Muscle layer of colon (tissue), 2 donors: Measurements from ENCODE around the gene PAXIP1.

Source experiments
- H3K27ac ChIP-seq: one replicate; pipeline ENCODE4 v1.7.0; 2013; ENCODE audit warnings: low read depth, mild to moderate bottlenecking, low read length, moderate library complexity
- H3K27me3 ChIP-seq, 2 donors: one replicate each; pipeline ENCODE4 v1.7.0; 2013; ENCODE audit warnings: low read length in 2 of 2, mild to moderate bottlenecking in 2 of 2; ENCODE audit not compliant: insufficient read depth in 2 of 2, control insufficient read depth in 1 of 2
- H3K36me3 ChIP-seq: one replicate; pipeline ENCODE4 v1.7.0; 2013; ENCODE audit warnings: mild to moderate bottlenecking, low read length; ENCODE audit not compliant: insufficient read depth
- H3K4me1 ChIP-seq: one replicate; pipeline ENCODE4 v1.7.0; 2013; ENCODE audit warnings: mild to moderate bottlenecking, low read length; ENCODE audit not compliant: insufficient read depth
- H3K4me3 ChIP-seq, 2 donors: one replicate each; pipeline ENCODE4 v1.7.0; 2013; ENCODE audit warnings: low read length in 2 of 2, low read depth in 1 of 2, mild to moderate bottlenecking in 1 of 2, moderate library complexity in 1 of 2
- H3K9ac ChIP-seq: one replicate; pipeline ENCODE4 v1.7.0; 2013; ENCODE audit warnings: low read length
- H3K9me3 ChIP-seq: one replicate; pipeline ENCODE4 v1.7.0; 2013; ENCODE audit warnings: mild to moderate bottlenecking, low read length
- donor health status: abdominal sarcoma.
- donor health status: Adenocarcinoma of cecum.

The PAXIP1 gene

GRCh38 chr7:155009570-155010157 is 6.7 kb upstream of the PAXIP1 start:
- H3K4me3 ChIP-seq, result no peak overlapping the region

GRCh38 chr7:155007947-155008346 is 5.0 kb upstream of the PAXIP1 start:
- no peaks in the 10 kb centered on the region for H3K36me3 ChIP-seq
- H3K9ac ChIP-seq, result no peak overlapping the region
- no peaks in the 10 kb centered on the region for H3K9me3 ChIP-seq
- no peak overlapping the region for H3K27ac ChIP-seq
- H3K4me3 ChIP-seq, result no peak overlapping the region
- no peaks in the 10 kb centered on the region for H3K27me3 ChIP-seq
- H3K4me1 ChIP-seq, result peaks cover 7% of the 10 kb centered on the region

More at GRCh38 chr7:155009570-155010157, 6.7 kb upstream of the PAXIP1 start:
- H3K4me1 ChIP-seq, result peaks cover under 1% of the 10 kb centered on the region
- no peak overlapping the region for H3K9ac ChIP-seq
- H3K27ac ChIP-seq, result no peak overlapping the region
- H3K9me3 ChIP-seq, result no peaks in the 10 kb centered on the region
- H3K27me3 ChIP-seq, result no peaks in the 10 kb centered on the region
- no peaks in the 10 kb centered on the region for H3K36me3 ChIP-seq

- peak overlapping the region; percentile 74 to 86 for H3K4me3 ChIP-seq
- no peaks in the 10 kb centered on the region for H3K36me3 ChIP-seq
- H3K27ac ChIP-seq, result peak overlapping the region; percentile 86
- H3K9ac ChIP-seq, result peak overlapping the region; percentile 66
- H3K9me3 ChIP-seq, result no peaks in the 10 kb centered on the region
- H3K27me3 ChIP-seq, result no peaks in the 10 kb centered on the region
- peaks cover 12% of the 10 kb centered on the region for H3K4me1 ChIP-seq
These were observed 671 bp upstream of the PAXIP1 start for GRCh38 chr7:155003376-155004214.

- Histone ChIP-seq H3K27ac (no peak overlapping the region), H3K4me1 (peaks cover 12% of the 10 kb centered on the region), H3K4me3 (peak overlapping the region; percentile 57 to 62), H3K27me3 (no peaks in the 10 kb centered on the region), H3K9ac (peak overlapping the region; percentile 17), H3K36me3 (peaks cover 5% of the 10 kb centered on the region), H3K9me3 (no peaks in the 10 kb centered on the region)
These were observed 373 bp downstream of the PAXIP1 start for GRCh38 chr7:155002411-155003091.

GRCh38 chr7:155001756-155002410 is 1.0 kb downstream of the PAXIP1 start:
- H3K9ac ChIP-seq, result peak overlapping the region; percentile 17
- peaks cover 11% of the 10 kb centered on the region for H3K36me3 ChIP-seq
- no peaks in the 10 kb centered on the region for H3K27me3 ChIP-seq
- peak overlapping the region; percentile 57 to 62 for H3K4me3 ChIP-seq
- H3K27ac ChIP-seq, result no peak overlapping the region
- H3K4me1 ChIP-seq, result peaks cover 12% of the 10 kb centered on the region
- no peaks in the 10 kb centered on the region for H3K9me3 ChIP-seq

- Histone ChIP-seq H3K27ac (no peak overlapping the region), H3K4me1 (peaks cover 12% of the 10 kb centered on the region), H3K9ac (no peak overlapping the region), H3K9me3 (no peaks in the 10 kb centered on the region), H3K27me3 (no peaks in the 10 kb centered on the region), H3K4me3 (no peak overlapping the region), H3K36me3 (peaks cover 14% of the 10 kb centered on the region)
These were observed 2.1 kb downstream of the PAXIP1 start for GRCh38 chr7:155000795-155001194.

- H3K36me3 ChIP-seq, result peaks cover 18% of the 10 kb centered on the region
- no peak overlapping the region for H3K9ac ChIP-seq
- peaks cover 5% of the 10 kb centered on the region for H3K4me1 ChIP-seq
- no peaks in the 10 kb centered on the region for H3K9me3 ChIP-seq
- H3K4me3 ChIP-seq, result no peak overlapping the region
- no peaks in the 10 kb centered on the region for H3K27me3 ChIP-seq
- no peak overlapping the region for H3K27ac ChIP-seq
These were observed 4.4 kb downstream of the PAXIP1 start for GRCh38 chr7:154998481-154998880.

- no peaks in the 10 kb centered on the region for H3K27me3 ChIP-seq
These were observed 5.0 kb downstream of the PAXIP1 start for GRCh38 chr7:154997840-154998370.

GRCh38 chr7:154996756-154997155 is 6.2 kb downstream of the PAXIP1 start:
- Histone ChIP-seq H3K36me3 (peaks cover 24% of the 10 kb centered on the region), H3K9me3 (no peaks in the 10 kb centered on the region), H3K9ac (no peak overlapping the region), H3K4me1 (peaks cover 3% of the 10 kb centered on the region), H3K27me3 (no peaks in the 10 kb centered on the region), H3K4me3 (no peak overlapping the region), H3K27ac (no peak overlapping the region)

More at GRCh38 chr7:154997840-154998370, 5.0 kb downstream of the PAXIP1 start:
- H3K9ac ChIP-seq, result no peak overlapping the region
- no peak overlapping the region for H3K4me3 ChIP-seq
- no peak overlapping the region for H3K27ac ChIP-seq
- H3K4me1 ChIP-seq, result peaks cover 5% of the 10 kb centered on the region
- peaks cover 21% of the 10 kb centered on the region for H3K36me3 ChIP-seq
- H3K9me3 ChIP-seq, result no peaks in the 10 kb centered on the region

GRCh38 chr7:154996101-154996500 is 6.8 kb downstream of the PAXIP1 start:
- no peak overlapping the region for H3K27ac ChIP-seq
- no peaks in the 10 kb centered on the region for H3K4me1 ChIP-seq
- no peak overlapping the region for H3K9ac ChIP-seq
- no peak overlapping the region for H3K4me3 ChIP-seq
- no peaks in the 10 kb centered on the region for H3K9me3 ChIP-seq
- H3K36me3 ChIP-seq, result peaks cover 24% of the 10 kb centered on the region
- no peaks in the 10 kb centered on the region for H3K27me3 ChIP-seq

GRCh38 chr7:154994996-154995395 is 7.9 kb downstream of the PAXIP1 start:
- Histone ChIP-seq H3K4me3 (no peak overlapping the region), H3K36me3 (peaks cover 24% of the 10 kb centered on the region), H3K9me3 (no peaks in the 10 kb centered on the region), H3K9ac (no peak overlapping the region), H3K27ac (no peak overlapping the region), H3K4me1 (no peaks in the 10 kb centered on the region), H3K27me3 (no peaks in the 10 kb centered on the region)
